ENCODE measurements around the gene PDGFA.

PDGFA gene

DNA sequence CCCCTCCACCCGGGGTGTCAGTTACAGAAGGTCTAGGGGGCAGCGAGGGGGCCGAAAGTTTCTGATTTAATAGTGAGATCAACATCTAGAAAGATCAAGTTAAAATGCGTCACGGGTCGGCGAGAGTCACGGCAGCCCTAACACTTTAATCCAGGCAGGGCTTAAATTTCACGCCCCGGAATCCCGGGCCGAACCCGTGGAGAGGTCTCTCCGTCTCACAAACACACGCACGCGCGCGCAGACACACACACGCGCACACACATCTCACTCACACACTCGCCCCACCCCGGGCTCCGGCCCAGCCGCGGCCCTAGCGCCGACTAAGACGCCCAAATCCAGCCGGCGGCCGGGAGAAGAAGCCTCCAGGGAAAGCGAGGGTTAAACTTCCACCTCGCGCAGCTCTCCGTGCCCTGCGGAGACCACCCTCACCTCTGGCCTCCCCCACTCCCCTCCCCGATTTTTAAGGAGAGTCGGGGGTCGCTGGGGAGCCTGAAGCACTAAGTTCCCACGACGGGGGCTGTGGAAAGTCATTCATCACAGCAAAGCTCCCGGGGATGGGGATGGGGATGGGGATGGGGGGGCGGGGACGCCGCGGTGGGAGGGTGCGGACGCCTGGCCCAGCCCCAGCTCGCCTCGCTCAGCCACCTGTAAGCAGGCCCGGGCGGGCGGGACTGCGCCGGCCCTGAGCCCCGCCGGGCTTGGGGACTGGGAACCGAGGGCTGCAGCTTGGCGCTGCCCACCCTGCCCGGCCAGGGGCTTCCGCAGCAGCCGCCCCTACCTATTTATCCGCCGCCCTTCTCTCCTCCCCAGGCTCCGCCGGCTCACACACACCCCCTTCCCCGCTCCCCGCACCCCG is 1.6 kb downstream of the PDGFA start:
- Histone ChIP-seq H3K9ac (no peak overlapping the region), H3K4me2 (ENCODE audit: low read length) (peak overlapping the region; percentile 80), H3K4me1 (peaks cover 9% of the 10 kb centered on the region), H3K36me3 (ENCODE audit: control insufficient read depth, insufficient read depth, low read length) (no peaks in the 10 kb centered on the region), H3K79me2 (no peaks in the 10 kb centered on the region), H2AFZ (peak overlapping the region; percentile 80), H3K4me3 (ENCODE audit: low read depth, low read length) (peak overlapping the region; percentile 58), H3K27me3 (ENCODE audit: control insufficient read depth, insufficient read depth, low read length) (no peaks in the 10 kb centered on the region), H3K27ac (peak overlapping the region; percentile 62), H3K9me3 (ENCODE audit: control insufficient read depth, low read length) (no peaks in the 10 kb centered on the region)
- TF ChIP-seq, protein P1, sequence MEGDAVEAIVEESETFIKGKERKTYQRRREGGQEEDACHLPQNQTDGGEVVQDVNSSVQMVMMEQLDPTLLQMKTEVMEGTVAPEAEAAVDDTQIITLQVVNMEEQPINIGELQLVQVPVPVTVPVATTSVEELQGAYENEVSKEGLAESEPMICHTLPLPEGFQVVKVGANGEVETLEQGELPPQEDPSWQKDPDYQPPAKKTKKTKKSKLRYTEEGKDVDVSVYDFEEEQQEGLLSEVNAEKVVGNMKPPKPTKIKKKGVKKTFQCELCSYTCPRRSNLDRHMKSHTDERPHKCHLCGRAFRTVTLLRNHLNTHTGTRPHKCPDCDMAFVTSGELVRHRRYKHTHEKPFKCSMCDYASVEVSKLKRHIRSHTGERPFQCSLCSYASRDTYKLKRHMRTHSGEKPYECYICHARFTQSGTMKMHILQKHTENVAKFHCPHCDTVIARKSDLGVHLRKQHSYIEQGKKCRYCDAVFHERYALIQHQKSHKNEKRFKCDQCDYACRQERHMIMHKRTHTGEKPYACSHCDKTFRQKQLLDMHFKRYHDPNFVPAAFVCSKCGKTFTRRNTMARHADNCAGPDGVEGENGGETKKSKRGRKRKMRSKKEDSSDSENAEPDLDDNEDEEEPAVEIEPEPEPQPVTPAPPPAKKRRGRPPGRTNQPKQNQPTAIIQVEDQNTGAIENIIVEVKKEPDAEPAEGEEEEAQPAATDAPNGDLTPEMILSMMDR (IDR thresholded peaks at IDR 0.05) = no peak

DNA sequence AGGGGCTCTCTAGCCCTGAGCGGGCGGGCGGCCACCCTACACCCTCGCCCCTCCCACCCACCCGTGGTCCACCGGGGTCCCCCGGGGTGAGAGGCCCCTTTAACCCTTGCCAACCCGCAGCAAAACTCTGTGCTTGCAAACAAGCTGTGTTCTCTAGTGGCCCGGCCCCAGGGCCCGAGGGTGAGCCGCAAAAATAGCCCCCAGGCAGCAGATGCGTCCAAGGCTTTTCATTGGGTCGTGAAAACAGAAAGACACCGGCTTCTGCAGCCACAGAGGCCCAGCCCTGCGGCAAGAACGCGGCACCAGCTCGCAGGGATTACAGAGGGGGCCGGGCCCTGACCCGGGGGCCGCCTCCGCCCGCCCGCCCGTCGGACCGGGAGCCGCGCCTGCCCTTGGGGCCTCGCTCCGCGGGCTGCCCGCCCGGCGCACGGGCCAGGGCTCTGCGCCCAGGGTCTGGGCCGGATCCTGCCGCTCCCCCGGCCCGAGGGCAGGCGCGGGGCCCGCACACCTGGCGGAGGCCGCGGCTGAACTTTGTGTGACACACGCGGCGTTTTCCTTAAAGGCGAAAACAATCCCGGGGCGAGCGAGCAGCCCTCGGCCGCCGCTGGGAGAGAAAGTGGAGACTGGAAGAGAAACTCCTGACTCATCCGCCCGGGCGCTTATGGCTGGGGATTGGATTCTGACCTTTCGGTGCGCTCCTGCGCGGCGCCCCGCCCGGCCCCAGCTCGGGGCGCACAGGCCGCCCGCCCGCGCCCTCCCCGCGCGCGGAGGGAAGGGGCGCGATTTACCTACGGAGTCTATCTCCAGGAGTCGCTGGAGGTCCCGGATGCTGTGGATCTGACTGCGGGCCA is 2.8 kb downstream of the PDGFA start:
- H3K36me3 ChIP-seq (ENCODE audit: control insufficient read depth, insufficient read depth, low read length) = no peaks in the 10 kb centered on the region
- H3K4me3 ChIP-seq (ENCODE audit: low read depth, low read length) = peak overlapping the region; percentile 40
- H3K79me2 ChIP-seq = no peaks in the 10 kb centered on the region
- H3K27me3 ChIP-seq (ENCODE audit: control insufficient read depth, insufficient read depth, low read length) = no peaks in the 10 kb centered on the region
- TF ChIP-seq, protein P1 (IDR thresholded peaks at IDR 0.05) = no peak
- no peak overlapping the region for H3K9ac ChIP-seq
- H2AFZ ChIP-seq = peak overlapping the region; percentile 46
- peak overlapping the region; percentile 80 for H3K4me2 ChIP-seq (ENCODE audit: low read length)
- no peak overlapping the region for H3K27ac ChIP-seq
- no peaks in the 10 kb centered on the region for H3K9me3 ChIP-seq (ENCODE audit: control insufficient read depth, low read length)
- peaks cover 5% of the 10 kb centered on the region for H3K4me1 ChIP-seq

DNA sequence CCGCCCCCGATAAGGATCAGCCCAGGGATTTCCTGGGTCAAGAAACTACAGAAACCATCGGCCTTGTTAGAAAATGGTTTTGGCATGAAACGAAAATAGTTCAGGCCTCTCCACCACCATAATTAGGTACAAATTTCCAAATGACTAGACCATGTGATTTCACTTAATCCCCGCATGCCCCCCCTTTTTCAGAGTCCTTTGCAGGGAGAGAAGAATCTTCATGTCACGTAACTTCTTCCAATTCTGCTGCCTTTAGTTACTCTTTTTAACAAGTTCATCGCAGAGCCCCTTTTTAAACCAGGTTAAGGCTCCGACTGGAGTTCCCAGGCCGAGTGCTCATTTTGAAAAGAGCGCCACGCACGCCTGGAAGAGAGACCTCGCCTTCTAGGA is 3.4 kb downstream of the PDGFA start:
- Histone ChIP-seq H3K4me2 (ENCODE audit: low read length) (no peak overlapping the region), H3K27ac (no peak overlapping the region), H3K79me2 (no peaks in the 10 kb centered on the region), H3K4me1 (peaks cover under 1% of the 10 kb centered on the region), H2AFZ (no peak overlapping the region), H3K9ac (no peak overlapping the region), H3K36me3 (ENCODE audit: control insufficient read depth, insufficient read depth, low read length) (no peaks in the 10 kb centered on the region), H3K4me3 (ENCODE audit: low read depth, low read length) (no peak overlapping the region), H3K27me3 (ENCODE audit: control insufficient read depth, insufficient read depth, low read length) (no peaks in the 10 kb centered on the region), H3K9me3 (ENCODE audit: control insufficient read depth, low read length) (no peaks in the 10 kb centered on the region)
- TF ChIP-seq, protein P1 (IDR thresholded peaks at IDR 0.05) = no peak

DNA sequence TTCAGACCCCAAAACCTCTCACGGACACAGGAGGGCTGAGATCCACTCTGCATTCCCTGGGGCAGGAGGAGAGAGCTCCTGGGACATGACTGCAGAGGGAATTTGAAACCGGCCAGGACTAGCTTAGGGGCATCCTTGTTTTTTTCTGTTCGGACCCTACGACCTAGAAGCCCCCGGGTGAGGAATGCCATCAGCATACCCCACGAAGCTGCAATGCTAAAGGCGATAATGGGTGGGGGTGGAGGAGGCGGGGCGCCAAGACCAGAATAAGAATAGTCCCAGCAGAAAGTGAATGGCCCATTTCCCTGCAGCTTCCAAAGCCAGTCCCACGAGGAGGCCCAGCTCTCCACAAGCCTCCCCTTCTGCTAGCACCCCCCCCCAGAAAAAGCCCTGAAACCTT is 4.0 kb downstream of the PDGFA start:
- Histone ChIP-seq H3K4me2 (ENCODE audit: low read length) (no peak overlapping the region), H2AFZ (no peak overlapping the region), H3K27ac (no peak overlapping the region), H3K4me3 (ENCODE audit: low read depth, low read length) (no peak overlapping the region), H3K4me1 (no peaks in the 10 kb centered on the region), H3K27me3 (ENCODE audit: control insufficient read depth, insufficient read depth, low read length) (no peaks in the 10 kb centered on the region), H3K79me2 (no peaks in the 10 kb centered on the region), H3K9ac (no peak overlapping the region), H3K36me3 (ENCODE audit: control insufficient read depth, insufficient read depth, low read length) (no peaks in the 10 kb centered on the region), H3K9me3 (ENCODE audit: control insufficient read depth, low read length) (no peaks in the 10 kb centered on the region)
- TF ChIP-seq, protein P1 (IDR thresholded peaks at IDR 0.05) = no peak
